ENCODE results near the gene KLLN.

DNA sequence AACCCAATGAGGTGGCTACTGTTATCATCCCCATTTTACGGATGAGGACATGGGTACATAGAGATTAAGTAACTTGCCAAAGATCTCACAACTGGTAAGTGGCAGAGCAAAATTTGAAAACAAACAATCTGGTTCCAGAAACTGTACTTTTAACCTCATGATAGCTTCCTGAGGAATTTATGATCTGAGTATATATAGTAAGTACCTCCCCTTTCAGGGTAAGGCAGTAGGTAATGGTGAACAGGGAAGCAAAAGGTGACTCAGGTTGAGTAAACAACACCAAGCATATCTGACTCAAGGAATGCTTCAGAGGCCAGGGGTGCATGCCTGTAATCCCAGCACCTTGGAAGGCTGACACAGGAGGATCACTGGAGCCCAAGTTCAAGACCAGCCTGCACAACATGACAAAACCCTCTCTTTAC is 21.1 kb downstream of the KLLN start:
- TF ChIP-seq EZH2 (IDR thresholded peaks at IDR 0.05; ENCODE audit: insufficient read depth, poor library complexity, severe bottlenecking) (no peak), EZH2phosphoT487 (IDR thresholded peaks at IDR 0.05; ENCODE audit: insufficient read depth, low read depth) (no peak)

All from GM23248 (cell line).